Measurements from ENCODE around the gene SECISBP2L.

The SECISBP2L gene

DNA sequence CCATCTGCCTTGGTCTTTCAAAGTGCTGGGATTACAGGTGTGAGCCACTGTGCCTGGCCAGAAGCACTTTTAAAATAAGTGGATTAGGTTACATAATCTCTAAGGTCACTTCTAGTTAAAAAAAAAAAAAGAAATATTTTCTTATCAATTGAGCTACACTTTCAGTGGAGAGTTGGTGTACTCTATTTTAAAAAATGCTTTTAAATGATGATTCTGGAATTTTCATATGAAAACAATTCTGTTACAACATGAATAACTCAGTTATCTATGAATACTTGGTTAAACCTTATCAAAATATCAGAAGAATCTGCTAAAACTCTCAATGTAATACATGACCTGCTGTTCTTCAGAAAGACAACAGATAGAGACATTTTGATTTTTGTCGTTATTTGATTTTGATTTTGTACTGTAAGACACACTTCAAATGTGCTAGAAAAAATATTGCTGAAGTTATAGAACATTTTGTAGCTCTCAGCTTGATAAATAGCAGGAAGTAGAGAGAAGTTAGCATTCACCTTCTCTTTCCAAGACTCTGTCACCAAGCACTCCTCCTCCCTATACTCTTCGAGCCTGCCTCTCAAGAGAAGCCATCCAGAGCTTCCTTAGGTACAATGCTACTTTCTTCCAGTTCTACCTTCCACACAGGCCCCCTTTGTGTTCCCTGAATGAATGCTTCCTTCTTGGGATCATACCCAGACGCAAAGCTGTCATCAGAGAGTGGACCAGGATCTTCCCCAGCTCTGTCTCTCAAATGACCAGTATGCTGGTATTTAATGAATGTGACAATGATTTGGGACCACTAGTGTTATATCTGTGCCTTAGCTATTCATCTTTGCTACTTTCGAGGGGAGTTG lies 47.2 kb upstream of the SECISBP2L start:
- Histone ChIP-seq H3F3A (ENCODE audit: insufficient read depth, low read length) (no peaks in the 10 kb centered on the region), H3K79me2 (ENCODE audit: low read length) (no peaks in the 10 kb centered on the region), H3K27me3 (replicated peaks; ENCODE audit: insufficient read depth, low read length) (no peaks in the 10 kb centered on the region), H3K9ac (ENCODE audit: low read length) (no peak overlapping the region), H4K20me1 (ENCODE audit: insufficient read depth, low read length) (no peaks in the 10 kb centered on the region), H3K36me3 (replicated peaks; ENCODE audit: insufficient read depth, low read length) (no peaks in the 10 kb centered on the region), H3K9me2 (replicated peaks; ENCODE audit: insufficient read depth, low read length) (no peaks in the 10 kb centered on the region), H2AFZ (ENCODE audit: low read length) (no peak overlapping the region), H3K4me2 (ENCODE audit: low read depth, low read length) (no peak overlapping the region), H3K4me3 (ENCODE audit: low read length) (no peak overlapping the region), H3K27ac (ENCODE audit: low read length) (no peak overlapping the region), H3K9me3 (replicated peaks; ENCODE audit: insufficient read depth, low read length) (no peaks in the 10 kb centered on the region), H3K4me1 (ENCODE audit: low read length) (no peaks in the 10 kb centered on the region)
- no peak for DNase-seq
- TF ChIP-seq EZH2phosphoT487 (IDR thresholded peaks at IDR 0.05; ENCODE audit: low read length) (no peak), EZH2 (optimal IDR thresholded peaks at IDR 0.05; ENCODE audit: low read depth, low read length) (no peak)

DNA sequence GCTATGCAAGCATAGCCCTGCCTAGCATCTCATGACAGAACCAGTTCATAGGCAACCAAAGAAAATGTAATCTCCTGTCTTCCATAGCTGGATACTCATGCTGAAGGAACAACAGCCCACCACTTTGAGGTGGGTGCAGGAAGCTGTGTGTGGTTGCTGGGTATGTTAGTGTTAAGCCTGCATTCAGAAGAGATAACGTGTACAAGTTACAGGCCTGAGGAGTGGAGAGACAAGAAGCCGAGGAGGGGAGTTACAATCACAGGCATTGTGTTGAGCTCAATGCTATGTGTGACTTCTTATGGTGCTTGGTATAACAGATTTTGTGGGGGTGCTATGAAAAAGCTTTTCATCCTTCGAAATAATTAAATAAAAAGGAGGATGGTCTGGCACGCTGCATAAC lies 42.8 kb upstream of the SECISBP2L start:
- no peaks in the 10 kb centered on the region for H3K4me1 ChIP-seq (ENCODE audit: low read length)
- H3K36me3 ChIP-seq (replicated peaks; ENCODE audit: insufficient read depth, low read length), result no peaks in the 10 kb centered on the region
- H4K20me1 ChIP-seq (ENCODE audit: insufficient read depth, low read length), result no peaks in the 10 kb centered on the region
- no peak overlapping the region for H3K27ac ChIP-seq (ENCODE audit: low read length)
- H3K79me2 ChIP-seq (ENCODE audit: low read length), result no peaks in the 10 kb centered on the region
- no peak overlapping the region for H3K4me3 ChIP-seq (ENCODE audit: low read length)
- no peaks in the 10 kb centered on the region for H3F3A ChIP-seq (ENCODE audit: insufficient read depth, low read length)
- H3K9me3 ChIP-seq (replicated peaks; ENCODE audit: insufficient read depth, low read length), result no peaks in the 10 kb centered on the region
- no peaks in the 10 kb centered on the region for H3K9me2 ChIP-seq (replicated peaks; ENCODE audit: insufficient read depth, low read length)
- DNase-seq, result no peak
- H3K27me3 ChIP-seq (replicated peaks; ENCODE audit: insufficient read depth, low read length), result no peaks in the 10 kb centered on the region
- no peak overlapping the region for H3K9ac ChIP-seq (ENCODE audit: low read length)
- no peak overlapping the region for H3K4me2 ChIP-seq (ENCODE audit: low read depth, low read length)
- TF ChIP-seq EZH2 (optimal IDR thresholded peaks at IDR 0.05; ENCODE audit: low read depth, low read length) (no peak), EZH2phosphoT487 (IDR thresholded peaks at IDR 0.05; ENCODE audit: low read length) (no peak)
- TF ChIP-seq, protein P1, sequence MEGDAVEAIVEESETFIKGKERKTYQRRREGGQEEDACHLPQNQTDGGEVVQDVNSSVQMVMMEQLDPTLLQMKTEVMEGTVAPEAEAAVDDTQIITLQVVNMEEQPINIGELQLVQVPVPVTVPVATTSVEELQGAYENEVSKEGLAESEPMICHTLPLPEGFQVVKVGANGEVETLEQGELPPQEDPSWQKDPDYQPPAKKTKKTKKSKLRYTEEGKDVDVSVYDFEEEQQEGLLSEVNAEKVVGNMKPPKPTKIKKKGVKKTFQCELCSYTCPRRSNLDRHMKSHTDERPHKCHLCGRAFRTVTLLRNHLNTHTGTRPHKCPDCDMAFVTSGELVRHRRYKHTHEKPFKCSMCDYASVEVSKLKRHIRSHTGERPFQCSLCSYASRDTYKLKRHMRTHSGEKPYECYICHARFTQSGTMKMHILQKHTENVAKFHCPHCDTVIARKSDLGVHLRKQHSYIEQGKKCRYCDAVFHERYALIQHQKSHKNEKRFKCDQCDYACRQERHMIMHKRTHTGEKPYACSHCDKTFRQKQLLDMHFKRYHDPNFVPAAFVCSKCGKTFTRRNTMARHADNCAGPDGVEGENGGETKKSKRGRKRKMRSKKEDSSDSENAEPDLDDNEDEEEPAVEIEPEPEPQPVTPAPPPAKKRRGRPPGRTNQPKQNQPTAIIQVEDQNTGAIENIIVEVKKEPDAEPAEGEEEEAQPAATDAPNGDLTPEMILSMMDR (IDR thresholded peaks at IDR 0.05; ENCODE audit: low read length), result no peak
- H2AFZ ChIP-seq (ENCODE audit: low read length), result no peak overlapping the region

- no peaks in the 10 kb centered on the region for H3K36me3 ChIP-seq (replicated peaks; ENCODE audit: insufficient read depth, low read length)
- H3K27ac ChIP-seq (ENCODE audit: low read length), result no peak overlapping the region
- H3K27me3 ChIP-seq (replicated peaks; ENCODE audit: insufficient read depth, low read length), result no peaks in the 10 kb centered on the region
- no peaks in the 10 kb centered on the region for H3K79me2 ChIP-seq (ENCODE audit: low read length)
- no peaks in the 10 kb centered on the region for H4K20me1 ChIP-seq (ENCODE audit: insufficient read depth, low read length)
- H3K4me2 ChIP-seq (ENCODE audit: low read depth, low read length), result no peak overlapping the region
- H3K4me1 ChIP-seq (ENCODE audit: low read length), result no peaks in the 10 kb centered on the region
- H2AFZ ChIP-seq (ENCODE audit: low read length), result no peak overlapping the region
- no peak overlapping the region for H3K4me3 ChIP-seq (ENCODE audit: low read length)
- H3K9me2 ChIP-seq (replicated peaks; ENCODE audit: insufficient read depth, low read length), result no peaks in the 10 kb centered on the region
- DNase-seq, result no peak
- H3K9ac ChIP-seq (ENCODE audit: low read length), result no peak overlapping the region
- H3F3A ChIP-seq (ENCODE audit: insufficient read depth, low read length), result no peaks in the 10 kb centered on the region
- no peaks in the 10 kb centered on the region for H3K9me3 ChIP-seq (replicated peaks; ENCODE audit: insufficient read depth, low read length)
- TF ChIP-seq, protein P1 (IDR thresholded peaks at IDR 0.05; ENCODE audit: low read length), result no peak
- TF ChIP-seq EZH2phosphoT487 (IDR thresholded peaks at IDR 0.05; ENCODE audit: low read length) (no peak), EZH2 (optimal IDR thresholded peaks at IDR 0.05; ENCODE audit: low read depth, low read length) (no peak)
Observed at GRCh38 chr15:49085696-49086459, 39.6 kb upstream of the SECISBP2L start.
